Measurements from ENCODE around the gene PTPN2.
"Not testable (repeated sequence)": the region's sequence is repeated elsewhere in the genome, so short reads cannot be mapped to it uniquely, and the experiment has no call there.

The PTPN2 gene

DNA sequence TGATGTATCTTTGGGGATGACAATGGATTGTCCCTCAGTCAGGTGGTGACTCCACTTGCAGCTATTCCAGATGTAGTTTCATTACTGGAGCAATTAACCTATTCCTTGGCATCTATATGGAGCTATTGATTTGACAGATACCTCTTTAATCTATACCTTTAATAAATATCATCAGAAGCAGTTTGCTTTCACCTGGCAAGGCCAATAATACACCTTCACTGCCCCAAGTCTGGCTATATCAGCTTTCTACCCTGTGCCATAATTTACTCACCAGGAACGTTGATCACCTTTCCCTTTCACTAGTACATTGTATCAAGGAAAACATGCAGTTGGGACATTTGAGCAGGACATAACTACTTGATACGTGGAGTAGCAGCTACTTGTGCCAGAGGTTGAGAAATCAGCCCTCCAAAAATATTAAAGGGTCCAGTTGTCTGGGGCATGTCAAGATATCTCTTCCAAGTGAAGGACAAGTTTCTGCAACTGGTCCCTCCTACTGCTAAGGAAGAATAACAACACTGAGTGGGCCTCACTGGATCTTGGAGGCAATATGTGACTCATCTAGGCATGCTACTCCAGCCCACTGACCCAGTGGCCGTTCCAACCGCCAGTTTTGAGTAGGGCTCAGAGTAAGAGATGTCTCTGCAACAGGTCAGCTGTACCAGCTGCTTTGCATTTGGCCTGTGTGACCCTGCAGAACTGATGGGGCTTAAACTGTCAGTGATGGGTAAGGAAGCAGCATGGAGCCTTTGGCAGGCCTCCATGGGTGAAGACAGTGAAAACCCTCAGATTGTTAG, 114.2 kb downstream of the PTPN2 start:
- no peak for DNase-seq

DNA sequence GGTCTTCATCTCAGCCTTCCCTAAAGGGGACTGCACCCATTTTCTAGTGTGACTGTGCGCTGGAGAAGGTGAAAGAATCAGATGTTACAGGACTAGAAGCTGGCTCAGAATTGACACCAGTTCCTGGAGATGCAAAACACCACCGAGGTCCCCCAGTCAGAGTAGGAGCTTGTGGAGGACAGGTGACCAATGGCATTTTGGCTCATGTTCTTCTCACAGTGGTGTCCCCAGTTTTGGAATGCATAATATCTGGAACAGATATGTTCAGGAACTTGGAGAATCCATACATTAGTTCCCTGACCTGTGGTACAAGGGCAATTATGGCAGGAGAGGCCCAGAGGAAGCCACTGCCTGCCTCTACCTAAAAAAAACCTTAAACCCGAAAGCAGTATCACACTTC, 114.9 kb downstream of the PTPN2 start:
- DNase-seq, result no peak

DNA sequence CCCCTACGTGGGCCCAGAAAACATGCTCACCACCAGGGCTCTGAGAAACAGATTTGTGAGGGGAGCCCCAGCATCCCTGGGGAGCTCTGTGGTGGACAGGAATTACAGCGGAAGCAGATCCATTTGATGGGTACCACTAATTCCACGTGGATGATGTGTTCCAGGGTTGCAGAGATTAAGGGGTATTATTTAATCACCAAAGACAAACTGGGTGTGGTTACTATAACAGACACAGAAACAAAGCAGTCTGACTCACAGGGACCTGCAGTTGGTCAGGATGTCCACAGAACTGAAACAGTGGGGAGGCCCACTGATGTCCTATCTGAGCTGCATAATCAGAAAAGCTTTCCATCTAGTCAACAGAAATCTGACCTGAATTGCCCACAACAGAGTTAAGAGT, 115.4 kb downstream of the PTPN2 start:
- no peak for DNase-seq

DNA sequence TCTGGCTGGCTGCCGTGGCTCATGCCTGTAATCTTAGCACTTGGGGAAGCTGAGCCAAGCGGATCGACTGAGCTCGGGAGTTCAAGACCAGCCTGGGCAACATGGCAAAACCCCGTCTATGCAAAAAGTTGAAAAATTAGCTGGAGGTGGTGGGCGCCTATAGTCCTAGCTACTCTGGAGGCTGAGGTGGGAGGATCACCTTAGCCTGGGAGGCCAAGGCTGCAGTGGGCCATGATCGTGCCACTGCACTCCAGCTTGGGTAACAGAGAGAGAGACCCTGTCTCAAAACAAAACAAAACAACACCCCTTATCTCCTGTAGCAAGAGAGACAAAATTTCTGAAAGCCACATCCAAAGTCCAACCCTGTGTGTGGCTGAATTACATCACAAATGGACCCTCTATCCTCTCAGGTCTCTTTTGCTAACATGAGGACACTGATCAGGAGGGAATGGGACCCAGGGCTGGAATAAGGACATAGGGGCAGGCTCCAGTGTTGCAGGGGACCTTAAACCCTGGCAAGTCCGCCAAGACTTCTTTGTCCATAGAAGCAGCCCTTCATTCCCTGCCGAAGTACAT, 116.4 kb downstream of the PTPN2 start:
- no peak for DNase-seq

DNA sequence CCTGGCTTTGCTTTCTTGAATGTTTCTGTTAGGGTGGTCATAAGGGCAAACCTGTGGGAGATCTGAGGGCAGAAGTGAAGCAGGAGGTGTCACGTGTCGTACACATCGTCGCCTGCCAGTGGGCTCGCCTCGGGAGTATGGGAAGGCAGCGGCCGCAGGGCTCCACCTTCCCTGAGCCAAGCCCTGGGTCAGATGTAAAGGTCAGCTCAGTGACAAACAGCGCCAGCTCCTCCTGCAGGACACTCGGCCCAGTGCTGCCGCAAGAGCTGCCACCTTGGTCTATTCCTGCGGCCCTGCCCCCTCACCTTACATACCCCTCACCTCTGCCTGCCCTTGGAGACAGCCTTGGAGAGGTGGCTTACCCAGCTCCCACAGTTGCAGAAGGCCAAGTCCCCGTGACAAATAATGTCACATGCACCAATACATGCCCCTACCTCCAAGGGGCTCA, 117.0 kb downstream of the PTPN2 start:
- DNase-seq, result no peak

DNA sequence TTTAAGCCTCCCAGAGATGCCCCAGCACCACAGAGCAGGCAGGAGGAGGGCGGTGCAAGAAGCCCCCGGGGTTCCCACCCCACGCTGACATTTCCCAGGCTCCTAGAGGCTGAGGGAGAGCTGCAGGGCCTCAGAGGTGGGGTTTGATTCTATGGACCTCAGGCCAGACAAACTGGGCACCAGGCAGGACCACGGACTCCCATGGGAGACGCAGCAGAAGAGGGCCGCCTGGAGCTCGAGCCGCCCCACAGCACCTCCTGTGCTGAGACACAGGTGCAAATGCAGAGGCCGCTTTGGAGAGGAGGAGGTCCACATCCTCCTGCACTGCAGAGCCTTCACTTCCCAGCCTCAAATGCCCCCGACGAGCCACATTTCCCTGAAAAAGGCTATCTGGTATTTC, 118.5 kb downstream of the PTPN2 start:
- no peak for DNase-seq

DNA sequence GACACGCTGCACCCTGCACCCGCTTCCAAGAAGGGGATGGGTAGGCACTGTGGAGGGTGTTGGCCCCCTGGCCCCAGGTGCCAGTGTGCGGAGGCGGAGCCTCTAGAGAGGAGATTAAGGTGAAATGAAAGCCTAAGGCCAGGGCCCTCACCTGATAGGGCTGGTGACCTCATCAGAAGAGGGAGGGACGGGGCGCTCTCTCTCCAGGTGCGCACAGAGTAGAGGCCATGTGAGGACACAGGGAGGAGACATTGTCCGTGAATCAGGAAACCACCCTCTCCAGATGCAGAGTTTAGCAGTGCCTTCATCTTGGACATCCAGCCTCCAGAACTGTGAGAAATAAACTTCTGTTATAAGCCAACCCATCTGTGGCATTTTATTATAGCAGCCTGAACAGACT, 118.9 kb downstream of the PTPN2 start:
- DNase-seq, result no peak

GRCh38 chr18:12758566-12758965, 125.5 kb downstream of the PTPN2 start:
- not testable (repeated sequence) for DNase-seq

DNA sequence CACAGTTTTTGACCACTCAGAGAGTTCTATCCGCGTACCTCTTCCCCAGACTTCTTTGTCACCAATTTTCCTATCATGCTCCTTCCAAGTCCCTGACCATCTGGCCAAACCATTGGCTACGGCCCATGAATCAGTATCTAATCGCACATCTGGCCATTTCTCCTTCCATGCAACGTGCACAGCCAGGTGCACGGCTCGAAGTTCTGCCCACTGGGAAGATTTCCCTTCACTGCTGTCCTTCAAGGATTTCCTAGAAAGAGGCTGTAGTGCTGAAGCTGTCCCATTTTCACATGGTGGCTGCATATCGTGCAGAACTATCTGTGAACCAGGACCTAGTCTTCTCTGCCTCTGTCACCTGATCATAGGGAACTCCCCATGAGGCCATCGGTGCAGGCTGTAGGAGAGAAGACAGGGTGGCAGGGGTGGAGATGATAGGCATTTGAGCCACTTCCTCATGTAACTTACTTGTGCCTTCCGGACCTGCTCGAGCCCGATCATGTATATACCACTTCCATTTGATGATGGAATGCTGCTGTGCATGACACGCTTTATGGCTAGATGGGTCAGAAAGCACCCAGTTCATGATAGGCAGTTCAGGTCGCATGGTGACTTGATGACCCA, 127.3 kb downstream of the PTPN2 start:
- DNase-seq, result not testable (repeated sequence)

GRCh38 chr18:12755606-12756005, 128.4 kb downstream of the PTPN2 start:
- DNase-seq, result not testable (repeated sequence)

- DNase-seq, result no peak
Observed at GRCh38 chr18:12754511-12754910, 129.5 kb downstream of the PTPN2 start.

- no peak for DNase-seq
Observed at GRCh38 chr18:12751891-12752290, 132.1 kb downstream of the PTPN2 start.

DNA sequence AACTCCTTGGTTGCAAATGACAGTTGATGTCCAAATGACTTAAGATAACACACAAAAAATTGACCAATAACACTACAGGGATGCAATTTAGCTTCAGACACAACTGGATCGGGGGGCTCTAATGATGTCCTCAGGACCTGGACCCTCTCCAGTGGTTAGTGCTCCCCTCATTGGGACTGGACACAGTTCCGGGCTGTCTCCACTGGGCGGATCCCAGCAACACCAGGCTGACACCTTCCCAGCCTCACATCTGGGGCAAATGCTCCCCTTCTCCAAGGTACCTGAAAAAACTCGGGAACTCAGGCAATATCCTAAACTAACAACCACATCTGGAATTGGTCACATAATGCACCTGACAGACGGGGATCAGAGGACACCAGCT, 132.5 kb downstream of the PTPN2 start:
- DNase-seq, result no peak

DNA sequence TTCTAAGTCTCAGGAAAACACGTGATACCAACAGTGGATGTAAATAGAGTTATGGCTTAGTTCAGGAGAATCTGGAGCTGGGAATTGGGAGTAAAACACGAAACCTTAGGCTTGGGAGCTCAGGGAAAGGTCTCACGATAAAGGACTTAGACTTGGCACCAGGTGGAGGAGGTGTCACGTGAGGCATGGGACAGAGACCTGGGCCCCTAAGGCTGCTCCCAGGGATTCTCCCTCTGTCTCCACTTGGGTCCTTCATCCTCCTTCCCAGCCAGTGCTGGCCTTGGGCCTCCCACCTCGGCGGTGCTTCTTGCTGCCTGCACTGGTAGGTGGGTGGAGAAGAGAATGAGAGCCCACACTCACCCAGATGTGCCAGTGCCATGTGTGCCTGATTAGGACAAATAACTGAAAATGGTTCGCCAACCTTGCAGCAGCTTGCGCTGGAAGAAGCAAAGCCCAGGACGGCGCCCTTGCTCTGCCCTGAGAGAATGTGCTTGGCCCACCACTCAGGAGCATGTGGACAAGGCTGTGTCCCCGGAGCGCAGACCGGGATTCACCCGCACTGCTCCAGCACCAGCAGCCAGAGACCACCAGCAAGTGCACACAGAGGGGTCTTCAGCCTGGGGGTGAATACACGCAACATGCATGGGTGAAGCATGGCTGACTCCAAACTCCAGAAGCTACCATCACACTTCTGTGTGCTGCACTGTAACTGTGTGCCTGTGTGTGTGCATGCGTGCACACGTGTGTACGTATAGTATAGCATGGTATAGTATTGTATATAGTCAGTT, 133.1 kb downstream of the PTPN2 start:
- no peak for DNase-seq

- no peak for DNase-seq
Observed at GRCh38 chr18:12750076-12750714, 133.8 kb downstream of the PTPN2 start.

GRCh38 chr18:12749121-12749520, 134.9 kb downstream of the PTPN2 start:
- no peak for DNase-seq

DNA sequence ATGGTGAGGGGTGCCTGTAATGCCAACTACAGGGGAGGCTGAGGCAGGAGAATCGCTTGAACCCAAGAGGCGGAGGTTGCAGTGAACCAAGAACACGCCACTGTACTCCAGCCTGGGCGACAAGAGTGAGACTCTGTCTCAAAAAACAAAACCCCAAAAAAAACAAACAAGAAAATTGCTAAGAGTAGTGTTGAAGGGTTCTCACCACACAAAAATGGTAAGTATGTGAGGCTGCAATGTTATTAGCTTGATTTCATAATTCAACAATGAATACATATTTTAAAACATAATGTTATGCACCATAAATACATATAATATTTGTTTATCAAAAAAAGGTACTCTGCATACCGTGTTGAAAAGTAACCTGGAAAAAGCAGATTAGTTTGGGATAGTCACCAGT, 135.4 kb downstream of the PTPN2 start:
- no peak for DNase-seq

- DNase-seq, result no peak
Observed at GRCh38 chr18:12747530-12748315, 136.3 kb downstream of the PTPN2 start.

DNA sequence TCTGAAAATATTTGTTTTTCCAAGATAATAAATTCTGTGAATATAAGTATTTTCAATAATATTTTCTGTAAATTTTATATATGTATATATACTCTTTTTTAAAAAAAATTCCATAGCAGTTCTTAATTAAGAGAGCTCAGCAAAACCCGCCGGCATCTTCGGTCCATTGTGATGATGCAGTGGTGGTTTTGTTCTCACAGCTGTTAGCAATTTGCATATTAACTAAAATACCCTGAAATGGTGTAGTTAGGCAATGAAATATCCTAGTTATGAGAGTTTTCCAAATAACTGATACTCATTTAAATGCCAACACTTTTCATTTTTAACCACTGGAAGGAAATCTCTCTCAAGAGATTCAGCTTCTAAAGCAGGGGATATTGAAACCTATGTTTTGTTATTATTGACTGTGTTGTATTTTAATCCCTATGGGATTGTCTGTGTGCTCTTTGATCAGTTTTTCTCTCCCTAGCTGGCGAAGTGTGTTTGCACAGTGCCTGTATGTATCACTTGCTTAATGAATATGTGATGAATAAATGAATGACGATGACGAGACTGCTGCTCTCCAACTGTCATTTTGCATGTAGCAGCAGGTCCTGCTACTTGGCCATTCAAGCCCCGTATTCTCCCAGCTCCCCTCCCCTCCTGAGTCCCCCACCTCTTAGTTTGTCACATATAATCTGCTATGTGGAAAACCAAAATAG, 138.8 kb downstream of the PTPN2 start:
- DNase-seq, result no peak

DNA sequence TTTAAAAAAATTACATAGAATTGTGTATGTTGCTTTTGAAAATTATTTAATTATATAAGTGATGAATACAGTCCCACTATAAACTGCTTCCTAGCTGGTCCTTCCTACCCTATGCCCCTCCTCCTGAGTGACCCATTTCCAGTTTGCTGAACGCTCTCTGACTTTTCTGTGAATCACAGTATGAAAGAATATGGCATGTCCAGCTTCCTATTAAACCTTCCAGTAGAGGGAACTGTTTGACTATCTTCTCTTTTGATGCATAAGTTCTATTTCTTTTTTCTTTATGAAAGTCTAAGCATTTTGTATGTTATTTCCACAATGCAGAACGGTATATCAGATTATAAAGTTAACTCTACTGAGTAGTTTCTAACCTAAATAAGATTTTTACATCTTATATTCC, 139.9 kb downstream of the PTPN2 start:
- peak; percentile 46 for DNase-seq

- no peak for DNase-seq
Observed at GRCh38 chr18:12742453-12742852, 141.6 kb downstream of the PTPN2 start.

Measured in NCI-H1105 treated with DMSO at 0.1 percent for 48 hours (cell line).